ENCODE results near the gene CHRNA1.

DNA sequence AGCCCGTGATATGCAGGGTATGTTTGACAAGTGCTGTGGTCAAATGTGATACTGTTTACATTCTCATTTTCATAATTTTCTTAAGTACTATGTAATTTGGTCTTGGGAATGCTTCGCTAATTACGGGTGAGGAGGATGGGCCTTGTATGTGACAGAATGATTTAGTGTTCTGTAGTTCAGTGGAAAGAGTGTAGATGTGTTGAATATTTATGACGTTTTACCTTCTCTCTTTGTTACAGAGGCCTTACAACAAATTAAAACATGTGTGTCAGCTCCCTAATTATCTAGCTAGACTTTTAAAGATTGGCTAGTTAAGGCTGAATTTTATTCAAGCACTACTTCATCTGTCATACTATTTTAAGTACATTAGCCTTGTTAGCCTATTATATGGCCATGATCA, 10.6 kb upstream of the CHRNA1 start:
- TF ChIP-seq EP300 (IDR thresholded peaks at IDR 0.05) (no peak), POLR2A (IDR thresholded peaks at IDR 0.05) (no peak)
- TF ChIP-seq, protein P1, sequence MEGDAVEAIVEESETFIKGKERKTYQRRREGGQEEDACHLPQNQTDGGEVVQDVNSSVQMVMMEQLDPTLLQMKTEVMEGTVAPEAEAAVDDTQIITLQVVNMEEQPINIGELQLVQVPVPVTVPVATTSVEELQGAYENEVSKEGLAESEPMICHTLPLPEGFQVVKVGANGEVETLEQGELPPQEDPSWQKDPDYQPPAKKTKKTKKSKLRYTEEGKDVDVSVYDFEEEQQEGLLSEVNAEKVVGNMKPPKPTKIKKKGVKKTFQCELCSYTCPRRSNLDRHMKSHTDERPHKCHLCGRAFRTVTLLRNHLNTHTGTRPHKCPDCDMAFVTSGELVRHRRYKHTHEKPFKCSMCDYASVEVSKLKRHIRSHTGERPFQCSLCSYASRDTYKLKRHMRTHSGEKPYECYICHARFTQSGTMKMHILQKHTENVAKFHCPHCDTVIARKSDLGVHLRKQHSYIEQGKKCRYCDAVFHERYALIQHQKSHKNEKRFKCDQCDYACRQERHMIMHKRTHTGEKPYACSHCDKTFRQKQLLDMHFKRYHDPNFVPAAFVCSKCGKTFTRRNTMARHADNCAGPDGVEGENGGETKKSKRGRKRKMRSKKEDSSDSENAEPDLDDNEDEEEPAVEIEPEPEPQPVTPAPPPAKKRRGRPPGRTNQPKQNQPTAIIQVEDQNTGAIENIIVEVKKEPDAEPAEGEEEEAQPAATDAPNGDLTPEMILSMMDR (IDR thresholded peaks at IDR 0.05): no peak
